ENCODE results near the gene ADISSP. TPM values are rescaled to one million over a fixed set of nuclear protein-coding genes. Genes with fewer than 3 reads are reported as not detected.

ADISSP gene
- total and polyA plus RNA-seq, 2 experiments from 2014 or later: 24.1 to 38.5 TPM

DNA sequence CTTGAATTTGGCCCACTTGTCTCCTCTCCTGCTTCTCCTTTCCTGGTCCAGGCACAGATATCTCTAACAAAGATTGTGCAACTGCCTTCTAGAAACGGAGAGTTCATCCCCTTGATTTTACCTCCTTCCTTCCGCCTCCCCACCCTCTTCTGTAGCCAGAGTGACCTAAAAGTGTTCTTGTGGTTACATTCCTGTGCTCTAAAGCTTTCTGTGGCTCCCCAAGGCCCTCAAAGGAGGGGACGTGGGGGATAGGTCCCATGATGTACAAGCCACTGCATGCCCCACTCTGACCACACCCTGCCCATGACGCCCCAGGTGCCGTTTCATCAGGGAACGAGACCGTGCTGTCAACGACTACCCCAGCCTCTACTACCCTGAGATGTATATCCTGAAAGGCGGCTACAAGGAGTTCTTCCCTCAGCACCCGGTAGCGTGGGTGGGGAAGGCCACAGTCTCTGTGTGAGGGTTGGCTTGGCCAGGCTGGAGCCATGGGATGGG lies 36.8 kb upstream of the ADISSP start:
- H3K9me3 ChIP-seq (ENCODE audit: low read depth): no peaks in the 10 kb centered on the region
- H3K4me3 ChIP-seq: no peak overlapping the region
- H3K36me3 ChIP-seq: no peaks in the 10 kb centered on the region
- no peak overlapping the region for H3K27ac ChIP-seq
- peaks cover 7% of the 10 kb centered on the region for H3K4me1 ChIP-seq (ENCODE audit: low read depth)
- TF ChIP-seq, protein P1, sequence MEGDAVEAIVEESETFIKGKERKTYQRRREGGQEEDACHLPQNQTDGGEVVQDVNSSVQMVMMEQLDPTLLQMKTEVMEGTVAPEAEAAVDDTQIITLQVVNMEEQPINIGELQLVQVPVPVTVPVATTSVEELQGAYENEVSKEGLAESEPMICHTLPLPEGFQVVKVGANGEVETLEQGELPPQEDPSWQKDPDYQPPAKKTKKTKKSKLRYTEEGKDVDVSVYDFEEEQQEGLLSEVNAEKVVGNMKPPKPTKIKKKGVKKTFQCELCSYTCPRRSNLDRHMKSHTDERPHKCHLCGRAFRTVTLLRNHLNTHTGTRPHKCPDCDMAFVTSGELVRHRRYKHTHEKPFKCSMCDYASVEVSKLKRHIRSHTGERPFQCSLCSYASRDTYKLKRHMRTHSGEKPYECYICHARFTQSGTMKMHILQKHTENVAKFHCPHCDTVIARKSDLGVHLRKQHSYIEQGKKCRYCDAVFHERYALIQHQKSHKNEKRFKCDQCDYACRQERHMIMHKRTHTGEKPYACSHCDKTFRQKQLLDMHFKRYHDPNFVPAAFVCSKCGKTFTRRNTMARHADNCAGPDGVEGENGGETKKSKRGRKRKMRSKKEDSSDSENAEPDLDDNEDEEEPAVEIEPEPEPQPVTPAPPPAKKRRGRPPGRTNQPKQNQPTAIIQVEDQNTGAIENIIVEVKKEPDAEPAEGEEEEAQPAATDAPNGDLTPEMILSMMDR (IDR thresholded peaks at IDR 0.05; ENCODE audit: low read depth, low read length): no peak
- no peaks in the 10 kb centered on the region for H3K27me3 ChIP-seq
- peak in 1 of 2 donors; percentile 48 for DNase-seq (ENCODE audit: low read depth in 1 of 2, low spot score in 1 of 2)

GRCh38 chr20:3803854-3804253 lies 36.3 kb upstream of the ADISSP start:
- TF ChIP-seq, protein P1 (IDR thresholded peaks at IDR 0.05; ENCODE audit: low read depth, low read length): no peak
- H3K27me3 ChIP-seq: no peaks in the 10 kb centered on the region
- H3K4me3 ChIP-seq: no peak overlapping the region
- no peak overlapping the region for H3K27ac ChIP-seq
- no peaks in the 10 kb centered on the region for H3K36me3 ChIP-seq
- no peak for DNase-seq (ENCODE audit: low read depth in 1 of 2, low spot score in 1 of 2)
- no peaks in the 10 kb centered on the region for H3K9me3 ChIP-seq (ENCODE audit: low read depth)
- H3K4me1 ChIP-seq (ENCODE audit: low read depth): peaks cover 7% of the 10 kb centered on the region

GRCh38 chr20:3803289-3803688 lies 35.7 kb upstream of the ADISSP start:
- no peak for DNase-seq (ENCODE audit: low read depth in 1 of 2, low spot score in 1 of 2)
- no peak overlapping the region for H3K27ac ChIP-seq
- H3K36me3 ChIP-seq: no peaks in the 10 kb centered on the region
- H3K4me1 ChIP-seq (ENCODE audit: low read depth): peaks cover 7% of the 10 kb centered on the region
- H3K4me3 ChIP-seq: no peak overlapping the region
- TF ChIP-seq, protein P1 (IDR thresholded peaks at IDR 0.05; ENCODE audit: low read depth, low read length): no peak
- H3K27me3 ChIP-seq: no peaks in the 10 kb centered on the region
- H3K9me3 ChIP-seq (ENCODE audit: low read depth): no peaks in the 10 kb centered on the region

DNA sequence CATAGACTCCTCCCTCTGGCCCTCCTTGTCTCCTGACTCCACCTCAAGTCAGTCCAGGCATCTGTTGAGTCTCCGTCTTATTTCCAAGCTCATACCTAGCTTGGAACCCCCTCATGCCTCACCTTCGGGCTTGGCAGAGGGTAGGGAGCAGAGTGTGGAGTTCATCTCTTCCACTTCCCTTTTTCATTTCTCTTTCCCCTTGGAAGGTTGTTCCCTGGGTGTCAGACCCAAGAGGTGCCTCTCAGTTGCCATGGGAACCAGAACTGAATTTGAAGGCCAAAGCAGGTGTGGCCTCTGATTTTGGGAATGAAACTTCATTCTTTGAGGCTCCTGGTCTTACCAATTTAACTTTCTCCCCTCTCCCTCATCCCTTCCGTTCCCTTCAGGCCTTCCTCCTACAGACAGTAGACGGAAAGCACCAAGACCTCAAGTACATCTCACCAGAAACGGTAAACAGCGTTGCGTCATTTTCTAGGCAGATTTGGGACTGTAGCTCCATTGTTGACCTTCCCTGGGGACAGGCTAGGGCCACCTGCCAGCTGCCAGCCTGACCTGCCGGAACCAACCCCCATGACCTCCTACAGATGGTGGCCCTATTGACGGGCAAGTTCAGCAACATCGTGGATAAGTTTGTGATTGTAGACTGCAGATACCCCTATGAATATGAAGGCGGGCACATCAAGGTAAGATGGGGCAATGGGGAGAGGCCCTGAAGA lies 35.1 kb upstream of the ADISSP start:
- H3K36me3 ChIP-seq: no peaks in the 10 kb centered on the region

GRCh38 chr20:3801846-3802245 lies 34.3 kb upstream of the ADISSP start:
- H3K36me3 ChIP-seq: no peaks in the 10 kb centered on the region
- H3K27me3 ChIP-seq: no peaks in the 10 kb centered on the region
- H3K4me3 ChIP-seq: no peak overlapping the region
- TF ChIP-seq, protein P1 (IDR thresholded peaks at IDR 0.05; ENCODE audit: low read depth, low read length): no peak
- no peak for DNase-seq (ENCODE audit: low read depth in 1 of 2, low spot score in 1 of 2)
- peaks cover 7% of the 10 kb centered on the region for H3K4me1 ChIP-seq (ENCODE audit: low read depth)
- H3K9me3 ChIP-seq (ENCODE audit: low read depth): no peaks in the 10 kb centered on the region
- H3K27ac ChIP-seq: no peak overlapping the region

More for the DNA sequence above, 35.1 kb upstream of the ADISSP start:
- no peak for DNase-seq (ENCODE audit: low read depth in 1 of 2, low spot score in 1 of 2)
- Histone ChIP-seq H3K27ac (no peak overlapping the region), H3K27me3 (no peaks in the 10 kb centered on the region), H3K4me3 (no peak overlapping the region), H3K9me3 (ENCODE audit: low read depth) (no peaks in the 10 kb centered on the region), H3K4me1 (ENCODE audit: low read depth) (peaks cover 7% of the 10 kb centered on the region)
- TF ChIP-seq, protein P1 (IDR thresholded peaks at IDR 0.05; ENCODE audit: low read depth, low read length): no peak

Measured in cardiac muscle cell (in vitro differentiated cells and primary cell).